Body of pancreas (tissue), 4 donors: Measurements from ENCODE around the gene PTOV1.

ENCODE experiments used
- CTCF ChIP-seq, 7 experiments: fragments of 450-650 bp in 4 of 7; fragments of 200-600 bp in 3 of 7; sonication (generic) in 3 of 7; IDR thresholded peaks; one replicate each; pipeline ENCODE4 v1.5.1; 2016 to 2019; ENCODE audit warnings: antibody characterized with exemption in 7 of 7
- POLR2A ChIP-seq, 3 donors: fragments of 450-650 bp; IDR thresholded peaks; one replicate each; pipeline ENCODE4 v1.6.1; 2016; ENCODE audit warnings: antibody characterized with exemption in 3 of 3, mild to moderate bottlenecking in 2 of 3

GRCh38 chr19:49837425-49837824, 13.5 kb upstream of the PTOV1 start:
- no peak for TF ChIP-seq CTCF (IDR thresholded peaks at IDR 0.05)
- no peak for TF ChIP-seq POLR2A (IDR thresholded peaks at IDR 0.05)
